ENCODE data around the gene PRMT1. TPM values are rescaled to one million over a fixed set of nuclear protein-coding genes. Genes with fewer than 3 reads are reported as not detected.

PRMT1 gene
- total and polyA plus RNA-seq, 2 of the 13 experiments (the other 11 are each of a cell fraction or from before 2014, with no cell fraction given), result 324 to 374 TPM

GRCh38 chr19:49716154-49716553 lies 39.1 kb downstream of the PRMT1 start (continued):
- TF ChIP-seq ZNF318 (CRISPR knock-in tag; IDR thresholded peaks at IDR 0.05) (no peak), ZNF776 (CRISPR knock-in tag; IDR thresholded peaks at IDR 0.05) (no peak), POLR2G (IDR thresholded peaks at IDR 0.05; ENCODE audit: low read depth, low read length) (no peak), RFXAP (CRISPR knock-in tag; IDR thresholded peaks at IDR 0.05; ENCODE audit: borderline replicate concordance) (no peak), ZNF136 (CRISPR knock-in tag; IDR thresholded peaks at IDR 0.05; ENCODE audit: low read depth) (no peak)

Data from HepG2 (cell line).